GM08714 (cell line): ENCODE measurements around the gene GPATCH8.
"Not testable (repeated sequence)": the region's sequence is repeated elsewhere in the genome, so short reads cannot be mapped to it uniquely, and the experiment has no call there.

ENCODE experiments used
- H3K4me3 ChIP-seq: fragments of 200-500 bp; sonication (Bioruptor generic); 2 replicates; pipeline ENCODE4 v1.5.1; 2014; ENCODE audit warnings: mild to moderate bottlenecking, low read length, inconsistent platforms
- ZNF274 ChIP-seq: IDR thresholded peaks from 2 replicates; pipeline ENCODE4 v1.6.1; 2012; ENCODE audit warnings: mild to moderate bottlenecking, low read depth, low read length

The GPATCH8 gene

DNA sequence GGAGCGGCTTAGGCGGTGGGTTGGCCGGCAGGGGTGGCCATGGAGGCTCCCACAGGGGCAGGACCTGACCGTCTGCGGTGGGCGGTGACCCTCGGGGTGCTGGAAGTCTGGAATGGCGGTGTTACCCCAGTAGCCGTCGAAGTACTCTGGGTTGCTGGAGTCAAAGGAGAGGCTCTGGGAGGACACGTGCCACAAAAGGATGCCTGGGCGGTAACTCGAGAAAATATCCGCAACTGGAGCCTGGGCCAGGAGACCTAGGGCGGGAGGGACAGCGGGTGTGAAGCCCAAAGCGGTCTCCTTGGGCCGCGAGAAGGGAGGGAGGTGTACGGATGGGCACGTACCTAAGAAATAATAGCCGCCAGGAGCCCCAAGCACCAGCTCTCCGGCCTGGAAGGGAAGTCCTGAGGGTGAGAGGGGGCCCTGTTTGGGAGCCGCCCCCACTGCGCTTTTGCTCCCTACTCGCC lies 118.4 kb downstream of the GPATCH8 start:
- peak overlapping the region; percentile 28; the same call in 1 of the 2 replicates for H3K4me3 ChIP-seq
- no peak for TF ChIP-seq ZNF274

DNA sequence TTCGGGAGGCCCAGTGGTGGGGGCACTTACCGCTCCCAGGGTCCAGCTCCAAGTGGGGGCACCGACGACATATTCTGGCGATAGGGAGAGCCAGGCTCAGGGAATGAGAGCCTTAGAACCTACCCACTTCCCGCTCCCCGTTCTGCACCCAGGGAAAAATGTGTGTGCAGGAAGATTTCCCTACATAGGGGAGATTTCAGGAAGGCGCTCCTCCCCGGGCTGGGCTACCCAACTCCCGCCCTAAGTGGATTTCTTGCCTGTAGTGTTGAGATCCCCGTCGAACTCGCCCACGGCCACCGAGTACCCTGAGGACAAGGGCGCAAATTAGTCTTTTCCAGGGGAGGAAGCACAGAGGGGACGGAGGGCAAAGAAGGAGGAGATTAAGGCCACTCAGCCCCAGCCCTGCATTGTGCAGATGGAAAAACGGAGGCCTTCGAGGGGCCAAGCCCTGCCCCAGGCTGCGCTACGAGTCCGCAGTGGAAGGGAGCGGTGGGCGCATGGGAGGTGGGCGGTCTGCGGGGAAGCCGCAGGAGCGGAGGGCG lies 118.9 kb downstream of the GPATCH8 start:
- TF ChIP-seq ZNF274 = no peak
- no peak overlapping the region for H3K4me3 ChIP-seq

- no peak for TF ChIP-seq ZNF274
- no peak overlapping the region for H3K4me3 ChIP-seq
These were observed 119.3 kb downstream of the GPATCH8 start for GRCh38 chr17:44383861-44384260.

GRCh38 chr17:44383363-44383762 lies 119.8 kb downstream of the GPATCH8 start:
- no peak for TF ChIP-seq ZNF274
- no peak overlapping the region for H3K4me3 ChIP-seq

GRCh38 chr17:44382917-44383316 lies 120.3 kb downstream of the GPATCH8 start:
- TF ChIP-seq ZNF274 = no peak
- H3K4me3 ChIP-seq = no peak overlapping the region

DNA sequence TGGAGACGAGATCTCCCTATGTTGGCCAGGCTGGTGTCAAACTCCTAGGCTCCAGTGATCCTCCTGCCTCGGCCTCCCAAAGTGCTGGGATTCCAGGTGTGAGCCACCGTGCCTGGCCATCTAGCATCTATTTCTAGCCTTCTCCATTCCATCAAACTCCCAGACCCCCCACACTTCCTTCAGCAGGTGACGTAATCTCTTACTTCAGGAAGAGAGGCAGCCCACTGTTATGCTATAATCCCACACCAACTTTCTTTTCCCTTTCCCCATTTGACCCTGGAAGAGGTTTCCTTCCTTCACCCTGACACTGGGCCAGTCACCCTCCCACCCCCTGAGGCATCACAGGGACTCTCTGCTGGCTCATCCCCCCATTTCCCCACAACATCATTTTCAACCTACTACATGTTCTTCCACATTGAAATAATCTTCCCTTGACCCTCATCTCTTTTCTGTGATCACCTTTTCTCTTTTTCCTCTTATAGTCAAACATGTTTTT lies 121.3 kb downstream of the GPATCH8 start:
- H3K4me3 ChIP-seq = no peak overlapping the region
- no peak for TF ChIP-seq ZNF274

DNA sequence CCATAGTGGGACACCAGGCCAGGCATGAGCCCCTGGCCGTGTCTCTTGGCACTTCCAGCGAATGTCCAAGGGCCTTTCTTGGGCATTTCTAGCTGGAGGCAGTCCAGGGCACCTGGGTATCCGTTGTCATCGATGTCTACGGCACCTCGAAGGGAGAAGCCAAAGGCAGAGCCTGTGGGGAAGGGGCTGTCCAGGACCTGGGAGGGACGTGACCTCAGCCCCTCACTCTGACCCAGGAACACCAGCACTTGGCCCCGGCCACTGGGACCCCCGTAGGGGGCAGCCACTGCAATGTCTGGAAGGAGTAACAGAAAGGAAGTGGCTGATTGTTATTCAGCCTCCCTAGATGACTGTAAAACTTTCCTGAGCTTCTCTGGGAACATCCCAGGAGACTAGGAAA lies 122.4 kb downstream of the GPATCH8 start:
- H3K4me3 ChIP-seq = no peak overlapping the region
- no peak for TF ChIP-seq ZNF274

DNA sequence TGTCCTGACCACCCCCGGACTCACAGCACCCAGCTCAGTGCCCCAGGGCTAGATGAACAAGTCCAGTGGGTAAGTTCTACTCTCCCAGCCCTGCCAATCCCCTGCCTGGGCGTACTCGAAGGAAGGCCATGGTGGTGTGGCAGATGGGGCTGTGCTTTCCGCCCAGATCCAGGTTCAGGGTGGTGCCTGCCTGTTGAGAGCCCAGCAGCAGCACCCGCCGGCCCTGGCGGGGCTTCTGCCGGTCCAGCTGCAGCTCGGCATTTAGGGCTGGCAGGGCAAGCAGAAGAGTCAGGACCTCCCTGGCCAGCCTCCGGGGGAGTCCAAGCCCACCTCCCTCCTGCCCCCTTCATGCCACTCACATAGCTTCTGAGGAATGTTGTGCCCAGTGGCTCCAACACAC lies 123.3 kb downstream of the GPATCH8 start:
- H3K4me3 ChIP-seq = no peak overlapping the region
- no peak for TF ChIP-seq ZNF274

DNA sequence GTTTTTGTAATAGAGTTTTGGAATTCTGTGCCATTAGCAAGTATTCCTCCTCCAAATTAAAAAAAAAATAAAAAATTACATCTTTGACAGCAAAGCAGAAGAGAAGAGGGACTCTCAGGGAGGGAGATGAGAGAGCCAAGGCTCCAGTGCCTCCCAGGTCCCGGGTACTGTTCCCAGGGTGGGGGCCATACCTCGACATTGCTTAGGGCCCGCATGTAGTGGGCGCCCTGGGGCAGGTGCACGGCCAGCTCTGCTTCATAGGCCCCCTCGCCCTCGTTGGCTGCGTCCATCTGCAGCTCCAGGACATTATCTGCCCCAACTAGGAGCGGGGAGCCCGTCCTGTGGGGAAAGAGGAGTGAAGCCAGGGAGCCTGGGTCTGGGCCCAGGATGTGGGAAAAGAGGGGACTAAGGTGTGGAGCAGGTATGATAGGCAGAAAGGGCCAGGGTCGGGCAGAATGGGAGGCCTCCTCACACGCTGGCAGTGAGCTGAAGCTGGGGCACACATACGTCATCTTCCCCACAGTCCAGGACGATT lies 125.0 kb downstream of the GPATCH8 start:
- H3K4me3 ChIP-seq = no peak overlapping the region
- no peak for TF ChIP-seq ZNF274

- no peak overlapping the region for H3K4me3 ChIP-seq
- no peak for TF ChIP-seq ZNF274
These were observed 126.4 kb downstream of the GPATCH8 start for GRCh38 chr17:44376779-44377178.

GRCh38 chr17:44376124-44376523 lies 127.1 kb downstream of the GPATCH8 start:
- no peak for TF ChIP-seq ZNF274
- H3K4me3 ChIP-seq = no peak overlapping the region

DNA sequence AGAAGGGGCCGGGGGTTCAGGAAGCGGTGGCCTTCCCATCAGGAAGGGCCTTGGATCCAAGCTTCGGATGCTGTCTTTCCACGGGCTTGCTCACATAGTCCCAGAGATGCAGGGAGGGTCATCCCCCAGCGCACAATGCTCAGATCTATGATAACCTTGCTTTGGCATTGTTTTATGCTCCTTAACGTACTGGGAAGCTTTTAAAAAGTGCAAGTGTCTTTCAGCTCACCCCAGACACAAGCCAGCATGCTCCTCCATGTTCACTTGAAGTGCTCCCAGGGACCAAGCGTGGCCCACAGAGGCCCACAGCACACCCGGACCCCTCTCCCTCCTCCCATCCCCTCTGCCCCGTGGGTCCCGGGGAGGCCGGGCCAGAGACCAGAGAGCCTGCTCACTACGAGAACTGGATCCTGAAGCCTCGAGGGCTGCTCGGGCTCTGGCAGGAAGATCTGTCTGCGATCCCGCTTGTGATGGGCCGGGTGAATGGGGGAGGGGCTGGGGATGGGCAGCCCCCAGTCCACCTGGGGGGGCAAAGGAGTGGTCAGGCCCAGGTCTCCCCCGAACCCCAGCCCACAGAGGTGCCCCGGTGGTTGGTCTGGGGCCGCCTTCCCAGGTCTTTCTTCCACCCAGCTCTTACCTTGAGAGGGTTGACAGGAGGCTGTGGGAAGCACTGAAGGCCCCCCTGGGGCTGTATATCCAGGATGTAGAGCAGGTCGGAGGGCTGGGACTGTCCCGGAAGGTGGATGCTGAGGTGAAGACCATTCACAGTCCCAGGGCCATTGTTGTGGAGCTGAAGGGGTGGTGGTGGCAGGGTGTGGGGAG lies 127.8 kb downstream of the GPATCH8 start:
- no peak for TF ChIP-seq ZNF274

DNA sequence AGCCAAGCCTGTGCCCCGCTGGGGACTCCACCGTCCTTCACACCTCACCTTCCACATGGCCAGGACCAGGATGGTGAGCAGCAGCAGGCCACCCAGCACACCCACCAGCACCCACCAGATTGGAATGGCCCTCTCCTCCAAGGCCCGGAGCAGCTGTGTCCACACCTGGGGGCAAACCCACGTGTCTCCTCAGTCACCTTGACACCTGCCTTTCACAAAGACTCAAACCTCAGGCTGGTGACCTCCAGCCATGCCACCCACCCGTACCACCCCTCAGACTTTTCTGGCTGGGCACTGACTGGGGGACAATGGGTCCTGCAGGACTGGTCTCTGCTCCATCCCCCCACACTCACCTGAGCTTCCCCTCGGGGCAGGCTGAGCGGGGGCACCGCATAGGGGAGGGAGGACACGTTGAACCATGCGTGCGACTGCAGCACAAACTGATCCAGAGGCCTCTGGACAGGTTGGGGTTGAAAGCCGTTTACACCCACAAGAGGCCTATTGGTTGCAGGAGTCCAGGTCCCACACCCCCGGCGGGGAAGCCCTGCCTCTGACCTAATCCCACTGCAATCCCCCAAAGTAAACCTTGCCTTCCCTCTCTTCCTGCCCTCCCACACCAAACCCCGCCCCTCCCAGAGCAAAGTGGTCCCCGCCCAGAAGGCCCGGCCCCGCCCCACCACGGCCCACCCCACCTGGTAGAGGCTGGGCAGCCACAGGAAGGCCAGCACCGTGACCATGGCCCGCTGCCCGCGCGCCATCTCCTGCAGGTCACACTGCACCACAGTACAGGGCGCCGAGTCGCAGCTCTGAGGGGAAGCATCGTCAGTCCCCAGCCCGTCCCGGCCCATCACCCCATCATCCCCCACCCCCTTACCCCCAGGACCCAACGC lies 128.7 kb downstream of the GPATCH8 start:
- no peak for TF ChIP-seq ZNF274
- no peak overlapping the region for H3K4me3 ChIP-seq

More for the DNA sequence above, 127.8 kb downstream of the GPATCH8 start:
- no peak overlapping the region for H3K4me3 ChIP-seq

- TF ChIP-seq ZNF274 = no peak
- no peak overlapping the region for H3K4me3 ChIP-seq
These were observed 131.2 kb downstream of the GPATCH8 start for GRCh38 chr17:44372036-44372435.

DNA sequence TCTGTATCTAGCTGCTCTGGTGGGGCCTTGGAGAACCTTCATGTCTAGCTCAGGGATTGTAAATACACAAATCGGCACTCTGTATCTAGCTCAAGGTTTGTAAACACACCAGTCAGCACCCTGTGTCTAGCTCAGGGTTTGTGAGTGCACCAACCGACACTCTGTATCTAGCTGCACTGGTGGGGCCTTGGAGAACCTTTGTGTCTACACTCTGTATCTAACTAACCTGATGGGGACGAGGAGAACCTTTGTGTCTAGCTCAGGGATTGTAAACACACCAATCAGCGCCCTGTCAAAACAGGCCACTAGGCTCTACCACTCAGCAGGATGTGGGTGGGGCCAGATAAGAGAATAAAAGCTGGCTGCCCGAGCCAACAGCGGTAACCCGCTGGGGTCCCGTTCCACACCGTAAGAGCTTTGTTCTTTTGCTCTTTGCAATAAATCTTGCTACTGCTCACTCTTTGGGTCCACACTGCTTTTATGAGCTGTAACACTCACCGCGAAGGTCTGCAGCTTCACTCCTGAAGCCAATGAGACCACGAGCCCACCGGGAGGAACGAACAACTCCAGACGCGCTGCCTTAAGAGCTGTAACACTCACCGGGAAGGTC lies 133.7 kb downstream of the GPATCH8 start:
- not testable (repeated sequence) for H3K4me3 ChIP-seq

GRCh38 chr17:44368391-44369243 lies 134.6 kb downstream of the GPATCH8 start:
- H3K4me3 ChIP-seq = not testable (repeated sequence)
